ENCODE data around the gene FAM131B.

Gene FAM131B

DNA sequence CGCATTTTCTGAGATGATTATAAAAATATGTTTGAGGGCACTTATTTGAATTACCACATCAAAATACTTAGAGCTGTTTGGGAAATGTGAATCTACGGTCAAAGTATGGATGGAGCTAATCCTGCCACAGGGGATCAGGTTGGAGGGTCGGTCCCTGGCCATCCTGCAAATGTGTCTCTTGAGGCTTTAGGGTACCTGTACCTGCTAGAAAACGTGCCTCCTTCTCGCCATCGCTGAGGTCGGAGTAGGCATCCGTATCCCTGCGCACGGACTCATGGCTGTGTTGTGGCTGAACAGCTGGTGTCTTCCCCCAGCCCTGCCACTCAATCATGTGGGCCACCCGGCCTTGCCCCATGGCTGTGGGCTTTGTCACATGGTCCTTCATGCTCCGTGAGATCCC is 3.9 kb downstream of the FAM131B start:
- TF ChIP-seq, protein P1, sequence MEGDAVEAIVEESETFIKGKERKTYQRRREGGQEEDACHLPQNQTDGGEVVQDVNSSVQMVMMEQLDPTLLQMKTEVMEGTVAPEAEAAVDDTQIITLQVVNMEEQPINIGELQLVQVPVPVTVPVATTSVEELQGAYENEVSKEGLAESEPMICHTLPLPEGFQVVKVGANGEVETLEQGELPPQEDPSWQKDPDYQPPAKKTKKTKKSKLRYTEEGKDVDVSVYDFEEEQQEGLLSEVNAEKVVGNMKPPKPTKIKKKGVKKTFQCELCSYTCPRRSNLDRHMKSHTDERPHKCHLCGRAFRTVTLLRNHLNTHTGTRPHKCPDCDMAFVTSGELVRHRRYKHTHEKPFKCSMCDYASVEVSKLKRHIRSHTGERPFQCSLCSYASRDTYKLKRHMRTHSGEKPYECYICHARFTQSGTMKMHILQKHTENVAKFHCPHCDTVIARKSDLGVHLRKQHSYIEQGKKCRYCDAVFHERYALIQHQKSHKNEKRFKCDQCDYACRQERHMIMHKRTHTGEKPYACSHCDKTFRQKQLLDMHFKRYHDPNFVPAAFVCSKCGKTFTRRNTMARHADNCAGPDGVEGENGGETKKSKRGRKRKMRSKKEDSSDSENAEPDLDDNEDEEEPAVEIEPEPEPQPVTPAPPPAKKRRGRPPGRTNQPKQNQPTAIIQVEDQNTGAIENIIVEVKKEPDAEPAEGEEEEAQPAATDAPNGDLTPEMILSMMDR (IDR thresholded peaks at IDR 0.05; ENCODE audit: low read depth, low read length, poor library complexity, severe bottlenecking): no peak
- no peak for TF ChIP-seq EZH2phosphoT487 (IDR thresholded peaks at IDR 0.05; ENCODE audit: borderline replicate concordance, low read length)
- no peaks in the 10 kb centered on the region for H3K9me2 ChIP-seq (replicated peaks; ENCODE audit: control insufficient read depth, low read length)
- H3K79me2 ChIP-seq (ENCODE audit: control insufficient read depth, low read length): no peaks in the 10 kb centered on the region
- no peaks in the 10 kb centered on the region for H4K20me1 ChIP-seq (ENCODE audit: control insufficient read depth, insufficient read depth, low read depth, low read length)
- H3K4me2 ChIP-seq (ENCODE audit: low read length): no peak overlapping the region
- no peak overlapping the region for H3K4me3 ChIP-seq (ENCODE audit: low read length)
- H3F3A ChIP-seq (ENCODE audit: control insufficient read depth, insufficient read depth): no peaks in the 10 kb centered on the region
- H3K9me3 ChIP-seq (ENCODE audit: control insufficient read depth, insufficient read depth, low read length): no peaks in the 10 kb centered on the region
- H3K27me3 ChIP-seq (ENCODE audit: control insufficient read depth, low read length): peaks cover 70% of the 10 kb centered on the region
- H3K36me3 ChIP-seq (ENCODE audit: control insufficient read depth, low read length): no peaks in the 10 kb centered on the region
- no peak overlapping the region for H3K27ac ChIP-seq (ENCODE audit: low read depth, low read length)
- H3K4me1 ChIP-seq (ENCODE audit: control insufficient read depth, low read length): peaks cover 7% of the 10 kb centered on the region; the same call in 1 of the 2 replicates

DNA sequence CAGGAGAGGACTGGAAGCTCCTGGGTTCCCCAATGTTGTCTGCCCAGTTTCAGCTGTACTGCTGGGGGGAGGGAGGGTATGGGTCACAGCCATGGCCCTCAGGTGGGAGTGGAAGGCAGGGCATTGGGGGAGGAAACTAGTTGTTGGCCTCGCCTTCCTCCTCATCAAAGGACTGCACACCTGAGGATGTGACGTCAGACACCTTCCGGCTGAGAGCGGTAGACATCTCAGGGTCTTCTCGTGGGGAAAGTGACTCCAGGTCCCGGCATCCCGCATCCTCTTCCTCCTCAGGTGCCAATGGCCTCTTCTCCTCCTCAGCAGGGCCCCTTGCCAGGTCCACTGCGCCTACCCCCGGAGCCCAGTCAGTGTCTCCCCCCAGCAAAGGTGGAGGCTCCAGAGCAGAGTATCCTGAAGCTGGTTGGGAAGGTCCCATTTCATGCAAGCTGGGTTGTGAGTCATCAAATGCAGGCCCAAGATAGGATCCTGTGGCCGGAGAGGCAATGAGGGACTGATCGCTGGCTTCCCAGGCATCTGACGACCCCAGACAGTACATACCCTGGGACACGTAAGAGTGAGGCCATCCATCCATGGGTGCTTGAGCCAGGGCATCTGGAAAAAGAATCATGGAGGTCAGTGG is 6.0 kb downstream of the FAM131B start:
- Histone ChIP-seq H3K27me3 (ENCODE audit: control insufficient read depth, low read length) (peaks cover 56% of the 10 kb centered on the region), H3K9me2 (replicated peaks; ENCODE audit: control insufficient read depth, low read length) (no peaks in the 10 kb centered on the region), H3F3A (ENCODE audit: control insufficient read depth, insufficient read depth) (no peaks in the 10 kb centered on the region), H3K4me3 (ENCODE audit: low read length) (no peak overlapping the region), H4K20me1 (ENCODE audit: control insufficient read depth, insufficient read depth, low read depth, low read length) (no peaks in the 10 kb centered on the region), H3K9me3 (ENCODE audit: control insufficient read depth, insufficient read depth, low read length) (no peaks in the 10 kb centered on the region), H3K4me1 (ENCODE audit: control insufficient read depth, low read length) (no peaks in the 10 kb centered on the region; the same call in 1 of the 2 replicates), H3K79me2 (ENCODE audit: control insufficient read depth, low read length) (no peaks in the 10 kb centered on the region), H3K36me3 (ENCODE audit: control insufficient read depth, low read length) (no peaks in the 10 kb centered on the region), H3K4me2 (ENCODE audit: low read length) (no peak overlapping the region), H3K27ac (ENCODE audit: low read depth, low read length) (no peak overlapping the region)
- TF ChIP-seq, protein P1 (IDR thresholded peaks at IDR 0.05; ENCODE audit: low read depth, low read length, poor library complexity, severe bottlenecking): no peak
- no peak for TF ChIP-seq EZH2phosphoT487 (IDR thresholded peaks at IDR 0.05; ENCODE audit: borderline replicate concordance, low read length)

GRCh38 chr7:143355450-143356385 is 6.8 kb downstream of the FAM131B start:
- H3K27me3 ChIP-seq (ENCODE audit: control insufficient read depth, low read length): peaks cover 50% of the 10 kb centered on the region
- H3K4me2 ChIP-seq (ENCODE audit: low read length): no peak overlapping the region
- no peaks in the 10 kb centered on the region for H3F3A ChIP-seq (ENCODE audit: control insufficient read depth, insufficient read depth)
- no peaks in the 10 kb centered on the region for H3K36me3 ChIP-seq (ENCODE audit: control insufficient read depth, low read length)
- H3K9me2 ChIP-seq (replicated peaks; ENCODE audit: control insufficient read depth, low read length): no peaks in the 10 kb centered on the region
- H3K27ac ChIP-seq (ENCODE audit: low read depth, low read length): no peak overlapping the region
- no peak for TF ChIP-seq EZH2phosphoT487 (IDR thresholded peaks at IDR 0.05; ENCODE audit: borderline replicate concordance, low read length)
- TF ChIP-seq, protein P1 (IDR thresholded peaks at IDR 0.05; ENCODE audit: low read depth, low read length, poor library complexity, severe bottlenecking): peak; percentile 49
- H3K4me3 ChIP-seq (ENCODE audit: low read length): no peak overlapping the region
- H4K20me1 ChIP-seq (ENCODE audit: control insufficient read depth, insufficient read depth, low read depth, low read length): no peaks in the 10 kb centered on the region
- H3K4me1 ChIP-seq (ENCODE audit: control insufficient read depth, low read length): no peaks in the 10 kb centered on the region
- H3K9me3 ChIP-seq (ENCODE audit: control insufficient read depth, insufficient read depth, low read length): no peaks in the 10 kb centered on the region
- H3K79me2 ChIP-seq (ENCODE audit: control insufficient read depth, low read length): no peaks in the 10 kb centered on the region

Data from DOHH2 (cell line).